ENCODE data around the gene EIF2AK3. TPM values are rescaled to one million over a fixed set of nuclear protein-coding genes. Genes with fewer than 3 reads are reported as not detected.
A peak's percentile ranks its signal among the peaks of the same experiment; 100 is the strongest.

EIF2AK3 gene
- total RNA-seq, 1 donor = 25.9 TPM

DNA sequence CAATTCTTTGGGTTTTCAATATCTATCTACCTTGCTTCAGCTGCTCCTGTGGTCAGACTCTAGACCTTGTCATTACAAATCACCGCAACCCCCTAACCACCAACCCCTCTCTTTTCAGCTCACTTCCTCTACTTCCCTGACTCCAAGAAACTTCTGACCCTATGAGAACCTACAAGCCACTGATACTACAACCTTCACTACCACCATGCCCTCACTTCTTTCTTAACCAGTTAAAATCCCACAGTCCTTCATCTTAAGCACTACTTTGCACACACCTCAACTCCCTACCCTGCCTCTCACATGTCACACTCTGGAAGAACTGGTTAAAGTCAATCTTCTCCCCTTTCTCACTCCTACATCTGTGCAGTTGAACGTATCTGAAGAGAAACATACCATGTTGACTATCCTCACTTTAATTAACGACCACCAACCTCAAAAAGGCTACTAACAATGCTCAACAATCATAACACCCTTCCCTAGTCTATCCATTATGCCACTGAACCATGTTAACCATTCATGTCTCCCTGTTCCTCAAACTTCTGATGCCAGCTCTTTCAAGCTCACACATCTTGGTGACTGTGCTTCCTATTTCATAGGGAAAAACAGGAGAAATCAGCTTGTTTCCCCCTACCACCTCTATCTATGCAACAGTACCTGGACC lies 12.6 kb downstream of the EIF2AK3 start:
- H3K4me3 ChIP-seq (ENCODE audit: low read depth, low read length) = no peak overlapping the region
- TF ChIP-seq, protein P1, sequence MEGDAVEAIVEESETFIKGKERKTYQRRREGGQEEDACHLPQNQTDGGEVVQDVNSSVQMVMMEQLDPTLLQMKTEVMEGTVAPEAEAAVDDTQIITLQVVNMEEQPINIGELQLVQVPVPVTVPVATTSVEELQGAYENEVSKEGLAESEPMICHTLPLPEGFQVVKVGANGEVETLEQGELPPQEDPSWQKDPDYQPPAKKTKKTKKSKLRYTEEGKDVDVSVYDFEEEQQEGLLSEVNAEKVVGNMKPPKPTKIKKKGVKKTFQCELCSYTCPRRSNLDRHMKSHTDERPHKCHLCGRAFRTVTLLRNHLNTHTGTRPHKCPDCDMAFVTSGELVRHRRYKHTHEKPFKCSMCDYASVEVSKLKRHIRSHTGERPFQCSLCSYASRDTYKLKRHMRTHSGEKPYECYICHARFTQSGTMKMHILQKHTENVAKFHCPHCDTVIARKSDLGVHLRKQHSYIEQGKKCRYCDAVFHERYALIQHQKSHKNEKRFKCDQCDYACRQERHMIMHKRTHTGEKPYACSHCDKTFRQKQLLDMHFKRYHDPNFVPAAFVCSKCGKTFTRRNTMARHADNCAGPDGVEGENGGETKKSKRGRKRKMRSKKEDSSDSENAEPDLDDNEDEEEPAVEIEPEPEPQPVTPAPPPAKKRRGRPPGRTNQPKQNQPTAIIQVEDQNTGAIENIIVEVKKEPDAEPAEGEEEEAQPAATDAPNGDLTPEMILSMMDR (IDR thresholded peaks at IDR 0.05; ENCODE audit: insufficient read depth, low read depth, low read length) = no peak
- no peak for DNase-seq (ENCODE audit: low read depth)

DNA sequence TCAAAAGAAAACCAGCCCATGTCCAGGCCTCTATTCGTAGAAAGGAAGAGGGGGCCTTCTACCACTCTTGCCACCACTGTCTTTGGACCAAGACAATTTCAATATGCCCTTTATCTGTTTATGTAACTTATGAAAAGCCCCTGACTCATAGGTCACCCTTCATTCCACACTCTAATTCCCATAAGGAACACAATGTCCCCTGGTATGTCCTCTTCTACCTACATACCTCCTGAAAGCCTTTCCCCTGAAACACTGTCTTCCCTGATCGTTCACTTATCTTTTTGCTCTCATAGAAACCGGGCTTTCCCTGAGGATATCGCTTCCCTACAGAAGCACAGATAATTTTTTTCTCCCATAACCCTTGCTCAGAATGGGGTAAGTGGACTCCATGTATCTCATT lies 13.3 kb downstream of the EIF2AK3 start:
- H3K4me3 ChIP-seq (ENCODE audit: low read depth, low read length) = no peak overlapping the region
- DNase-seq (ENCODE audit: low read depth) = no peak
- TF ChIP-seq, protein P1 (IDR thresholded peaks at IDR 0.05; ENCODE audit: insufficient read depth, low read depth, low read length) = no peak

DNA sequence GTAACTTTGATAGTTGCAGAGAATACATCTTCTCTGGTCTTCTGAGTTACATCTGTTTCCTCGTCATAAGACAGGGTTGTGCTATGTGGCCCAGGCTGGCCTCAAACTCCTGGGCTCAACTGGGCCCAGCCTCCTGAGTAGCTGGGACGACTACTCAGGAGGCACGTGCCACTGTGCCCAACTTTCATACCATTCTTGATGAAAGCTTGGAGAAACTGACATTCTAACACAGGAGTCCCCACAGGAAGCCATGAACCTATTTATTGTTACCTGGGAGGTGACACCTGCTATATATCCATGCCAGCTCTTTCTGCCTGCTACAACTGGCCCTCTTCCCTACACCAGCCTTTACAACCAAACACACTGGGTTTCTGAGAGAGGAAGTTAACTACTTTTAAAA lies 19.1 kb downstream of the EIF2AK3 start:
- TF ChIP-seq, protein P1 (IDR thresholded peaks at IDR 0.05; ENCODE audit: insufficient read depth, low read depth, low read length) = no peak
- no peak for DNase-seq (ENCODE audit: low read depth)
- H3K4me3 ChIP-seq (ENCODE audit: low read depth, low read length) = no peak overlapping the region

DNA sequence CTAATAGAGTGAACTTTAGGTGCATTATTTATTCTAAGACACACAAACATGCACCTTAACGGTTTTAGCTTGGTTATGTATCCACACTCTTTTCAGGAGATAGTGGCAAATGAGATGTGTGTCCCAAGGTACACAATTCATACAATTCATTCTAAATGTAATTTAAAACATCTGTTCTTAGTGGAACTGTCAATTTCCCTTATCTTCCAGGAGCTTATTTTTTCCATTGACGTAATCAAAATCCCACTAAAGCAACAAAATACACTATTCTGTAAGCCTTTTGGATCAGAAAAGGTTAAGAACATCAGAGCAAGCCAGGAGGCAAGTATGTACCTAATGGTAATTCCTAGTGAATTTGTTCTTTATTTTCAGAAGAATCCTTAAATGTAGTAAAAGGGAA lies 19.8 kb downstream of the EIF2AK3 start:
- no peak overlapping the region for H3K4me3 ChIP-seq (ENCODE audit: low read depth, low read length)
- DNase-seq (ENCODE audit: low read depth) = no peak
- TF ChIP-seq, protein P1 (IDR thresholded peaks at IDR 0.05; ENCODE audit: insufficient read depth, low read depth, low read length) = no peak

DNA sequence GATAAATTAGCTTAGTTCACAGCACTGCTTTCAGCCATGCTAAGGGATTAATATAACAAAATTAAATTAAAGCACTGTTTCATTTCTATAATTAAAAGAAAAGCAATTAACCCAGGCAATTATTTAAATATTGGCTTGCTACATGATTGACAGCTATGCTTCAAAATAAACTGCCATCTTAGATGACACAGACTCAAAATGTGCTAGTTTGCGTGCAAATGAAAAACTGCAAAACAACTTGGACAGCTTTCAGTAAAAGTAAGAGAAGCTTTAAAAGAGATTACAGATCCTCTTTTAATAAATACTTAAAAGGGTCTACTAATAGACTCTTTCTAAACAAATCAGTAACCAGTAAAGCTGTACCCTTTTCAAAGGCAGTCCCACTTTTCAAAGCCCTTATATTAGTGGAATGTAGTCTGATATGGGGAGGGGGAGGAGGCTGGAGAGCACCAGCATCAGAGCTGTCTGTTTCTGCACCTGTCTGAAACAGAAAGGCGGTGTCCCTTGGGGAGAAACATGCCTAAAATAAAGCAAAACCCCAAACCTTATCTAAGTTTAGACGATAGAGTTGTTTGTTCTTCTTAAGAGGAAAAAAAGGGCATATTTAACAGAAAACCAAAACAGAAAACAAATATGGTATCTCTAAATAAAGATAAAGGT lies 20.8 kb downstream of the EIF2AK3 start:
- no peak for DNase-seq (ENCODE audit: low read depth)
- TF ChIP-seq, protein P1 (IDR thresholded peaks at IDR 0.05; ENCODE audit: insufficient read depth, low read depth, low read length) = no peak
- no peak overlapping the region for H3K4me3 ChIP-seq (ENCODE audit: low read depth, low read length)

DNA sequence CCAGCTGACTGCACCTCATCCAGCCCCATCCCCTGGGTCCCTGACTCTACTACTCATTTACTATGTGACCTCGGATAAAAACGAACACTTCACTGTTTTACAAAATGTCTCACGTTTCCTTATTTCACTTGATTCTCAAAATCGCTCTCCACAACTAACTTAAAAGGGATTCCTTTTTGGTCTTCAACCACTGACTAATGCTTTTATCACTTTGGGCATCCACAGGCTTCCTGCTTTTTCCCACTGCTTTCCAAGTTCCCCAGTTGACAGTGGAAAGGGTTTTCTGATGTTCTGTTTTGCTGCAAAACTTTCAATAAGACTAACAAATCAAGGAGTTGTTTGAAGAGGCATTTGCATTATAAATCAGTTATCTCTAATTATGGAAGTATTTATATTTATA lies 24.1 kb downstream of the EIF2AK3 start:
- DNase-seq (ENCODE audit: low read depth) = peak; percentile 54
- TF ChIP-seq, protein P1 (IDR thresholded peaks at IDR 0.05; ENCODE audit: insufficient read depth, low read depth, low read length) = no peak
- no peak overlapping the region for H3K4me3 ChIP-seq (ENCODE audit: low read depth, low read length)

Measured in fibroblast of villous mesenchyme (primary cell).